Liver (tissue), 9 donors: ENCODE results near the gene NSMF. TPM values are rescaled to one million over a fixed set of nuclear protein-coding genes. Genes with fewer than 3 reads are reported as not detected.
A peak's percentile ranks its signal among the peaks of the same experiment; 100 is the strongest.

Source experiments
- DNase-seq: peaks from one replicate; pipeline ENCODE4 v3.0.0-alpha.2; 2017; ENCODE audit warnings: low spot score
- H3K27ac ChIP-seq, 2 donors: one replicate each; pipeline ENCODE4 v1.7.0; 2013; ENCODE audit warnings: inconsistent platforms in 2 of 2, low read length in 2 of 2, control low read depth in 1 of 2, low read depth in 1 of 2, mild to moderate bottlenecking in 1 of 2
- H3K27me3 ChIP-seq, 4 donors: one replicate each; pipeline versions ENCODE4 v1.6.1 to v1.7.0; 2013; ENCODE audit warnings: low read length in 3 of 4, inconsistent platforms in 1 of 4, mild to moderate bottlenecking in 1 of 4, moderate library complexity in 1 of 4; ENCODE audit not compliant: control insufficient read depth in 4 of 4, insufficient read depth in 4 of 4
- H3K36me3 ChIP-seq, 4 donors: one replicate each; pipeline versions ENCODE4 v1.6.1 to v1.7.0; 2013; ENCODE audit warnings: low read length in 3 of 4, mild to moderate bottlenecking in 3 of 4, low read depth in 1 of 4, moderate library complexity in 1 of 4; ENCODE audit not compliant: control insufficient read depth in 4 of 4, insufficient read depth in 3 of 4
- H3K4me1 ChIP-seq, 4 donors: one replicate each; pipeline versions ENCODE4 v1.6.1 to v1.7.0; 2013; ENCODE audit warnings: low read length in 3 of 4, mild to moderate bottlenecking in 3 of 4, moderate library complexity in 1 of 4; ENCODE audit not compliant: control insufficient read depth in 4 of 4, insufficient read depth in 4 of 4
- H3K4me3 ChIP-seq, 3 donors: one replicate each; pipeline versions ENCODE4 v1.6.1 to v1.7.0; 2013; ENCODE audit warnings: low read length in 3 of 3, control low read depth in 1 of 3, low read depth in 1 of 3, mild to moderate bottlenecking in 1 of 3
- H3K9ac ChIP-seq, 2 donors: one replicate each; pipeline ENCODE4 v1.7.0; 2013; ENCODE audit warnings: low read length in 2 of 2, mild to moderate bottlenecking in 2 of 2, moderate library complexity in 2 of 2, control low read depth in 1 of 2, low read depth in 1 of 2
- H3K9me3 ChIP-seq, 4 donors: one replicate each; pipeline versions ENCODE4 v1.6.1 to v1.7.0; 2013; ENCODE audit warnings: low read length in 3 of 4; ENCODE audit not compliant: control insufficient read depth in 4 of 4
- ATF3 ChIP-seq: IDR thresholded peaks from 2 replicates; pipeline ENCODE4 v1.6.1; 2016; ENCODE audit warnings: antibody characterized with exemption
- EGR1 ChIP-seq, 2 donors: IDR thresholded peaks; 2 replicates each; pipeline ENCODE4 v1.6.1; 2016 to 2018; ENCODE audit warnings: antibody characterized with exemption in 2 of 2, low read depth in 2 of 2
- FOXA1 ChIP-seq: IDR thresholded peaks from 2 replicates; pipeline ENCODE4 v1.6.1; 2016; ENCODE audit warnings: antibody characterized with exemption
- FOXA2 ChIP-seq: IDR thresholded peaks from 2 replicates; pipeline ENCODE4 v1.6.1; 2016; ENCODE audit warnings: antibody characterized with exemption
- GABPA ChIP-seq, 2 donors: IDR thresholded peaks in 1 of 2; conservative IDR thresholded peaks in 1 of 2; 2 replicates each; pipeline ENCODE4 v1.6.1; 2016; ENCODE audit warnings: antibody characterized with exemption in 2 of 2, mild to moderate bottlenecking in 1 of 2, moderate library complexity in 1 of 2
- HNF4G ChIP-seq: IDR thresholded peaks from 2 replicates; pipeline ENCODE4 v1.6.1; 2016; ENCODE audit warnings: antibody characterized with exemption
- JUND ChIP-seq, 2 donors: IDR thresholded peaks; 2 replicates each; pipeline ENCODE4 v1.6.1; 2016; ENCODE audit warnings: antibody characterized with exemption in 2 of 2
- MAX ChIP-seq: IDR thresholded peaks from 2 replicates; pipeline ENCODE4 v1.6.1; 2016; ENCODE audit warnings: antibody characterized with exemption
- NR2F2 ChIP-seq: IDR thresholded peaks from 2 replicates; pipeline ENCODE4 v1.6.1; 2016; ENCODE audit warnings: antibody characterized with exemption
- RAD21 ChIP-seq, 2 donors: IDR thresholded peaks; 2 replicates each; pipeline ENCODE4 v1.6.1; 2016; ENCODE audit warnings: antibody characterized with exemption in 2 of 2, mild to moderate bottlenecking in 2 of 2
- REST ChIP-seq: IDR thresholded peaks from 2 replicates; pipeline ENCODE4 v1.6.1; 2016; ENCODE audit warnings: antibody characterized with exemption, mild to moderate bottlenecking
- RXRA ChIP-seq, 2 donors: IDR thresholded peaks; 2 replicates each; pipeline ENCODE4 v1.6.1; 2017 to 2018; ENCODE audit warnings: antibody characterized with exemption in 2 of 2, mild to moderate bottlenecking in 1 of 2
- SP1 ChIP-seq: IDR thresholded peaks from 2 replicates; pipeline ENCODE4 v1.6.1; 2018; ENCODE audit warnings: antibody characterized with exemption, mild to moderate bottlenecking
- TAF1 ChIP-seq: conservative IDR thresholded peaks from 2 replicates; pipeline ENCODE4 v1.6.1; 2016; ENCODE audit warnings: antibody characterized with exemption, mild to moderate bottlenecking
- YY1 ChIP-seq: IDR thresholded peaks from 2 replicates; pipeline ENCODE4 v1.6.1; 2016; ENCODE audit warnings: antibody characterized with exemption, mild to moderate bottlenecking
- ZBTB33 ChIP-seq: IDR thresholded peaks from 2 replicates; pipeline ENCODE4 v1.6.1; 2016; ENCODE audit warnings: antibody characterized with exemption
- WGBS: extraction: QIAGEN DNeasy Blood & Tissue Kit; methylation state at CpG from one replicate; pipeline ENCODE4 v1.1.7; 2013; 5-methylcytosine and 5-hydroxymethylcytosine counted together
- polyA plus RNA-seq, 2 donors: library from polyadenylated mRNA; stranded (reverse) in 1 of 2; unstranded in 1 of 2; fragments of 200-250 nt in 1 of 2; fragments of >200 nt in 1 of 2; fragmentation: Nextera tagmentation in 1 of 2; extraction: Ambion mirVana in 1 of 2; gene quantifications; one replicate each; pipeline versions ENCODE4 v1.2.1 to v1.2.3, GENCODE V29; 2013 to 2015
- total RNA-seq, 2 donors: library from RNA; depleted of rRNA; stranded (reverse); fragments of >200 nt; gene quantifications; one replicate each; pipeline ENCODE4 v1.2.3, GENCODE V29; 2014
- donor health status: healthy.
- donor health status: healthy.
- donor health status: healthy.
- donor health status: healthy.
- donor health status: healthy.

Gene NSMF
- total and polyA plus RNA-seq, 4 donors, result 1.7 to 13.5 (median 8.7) TPM

GRCh38 chr9:137436761-137437600 is 22.2 kb downstream of the NSMF start:
- 80% methylated on average over 24 of the region's 24 CpGs for WGBS
- H3K4me1 ChIP-seq, result peaks cover 2 to 7% (median 2%) of the 10 kb centered on the region in 4 donors
- TF ChIP-seq TAF1, result no peak
- no peak for TF ChIP-seq SP1
- no peak for TF ChIP-seq NR2F2
- TF ChIP-seq EGR1 (IDR thresholded peaks at IDR 0.05; ENCODE audit: low read depth in 2 of 2), result no peak
- TF ChIP-seq ZBTB33, result no peak
- no peak overlapping the region for H3K27ac ChIP-seq
- no peaks in the 10 kb centered on the region for H3K36me3 ChIP-seq
- no peaks in the 10 kb centered on the region for H3K9me3 ChIP-seq
- H3K9ac ChIP-seq, result no peak overlapping the region
- no peaks in the 10 kb centered on the region for H3K27me3 ChIP-seq
- H3K4me3 ChIP-seq, result no peak overlapping the region
- no peak for DNase-seq

- Histone ChIP-seq H3K27ac (no peak overlapping the region), H3K36me3 (no peaks in the 10 kb centered on the region), H3K9me3 (no peaks in the 10 kb centered on the region), H3K4me3 (no peak overlapping the region), H3K9ac (no peak overlapping the region), H3K27me3 (no peaks in the 10 kb centered on the region), H3K4me1 (peaks cover 0 to 4% (median 0%) of the 10 kb centered on the region in 4 donors)
- no peak for TF ChIP-seq RXRA (IDR thresholded peaks at IDR 0.05)
- TF ChIP-seq JUND (IDR thresholded peaks at IDR 0.05), result peak in 1 of 2 donors; percentile 38
- 81% methylated on average over 42 of the region's 42 CpGs for WGBS
- DNase-seq, result no peak
Observed at GRCh38 chr9:137435980-137436760, 23.0 kb downstream of the NSMF start.

GRCh38 chr9:137435381-137435891 is 23.7 kb downstream of the NSMF start:
- H3K27ac ChIP-seq, result no peak overlapping the region
- no peak for DNase-seq
- H3K27me3 ChIP-seq, result no peaks in the 10 kb centered on the region
- no peak overlapping the region for H3K9ac ChIP-seq
- H3K4me3 ChIP-seq, result no peak overlapping the region
- no peaks in the 10 kb centered on the region for H3K9me3 ChIP-seq
- WGBS, result 87% methylated on average over 20 of the region's 20 CpGs
- peaks cover 0 to 4% (median 0%) of the 10 kb centered on the region in 4 donors for H3K4me1 ChIP-seq
- no peaks in the 10 kb centered on the region for H3K36me3 ChIP-seq
- TF ChIP-seq GABPA (IDR thresholded peaks at IDR 0.05 in 1 of 2, conservative IDR thresholded peaks at IDR 0.05 in 1 of 2) (no peak), ZBTB33 (no peak), FOXA2 (no peak), EGR1 (IDR thresholded peaks at IDR 0.05; ENCODE audit: low read depth in 2 of 2) (no peak), RXRA (IDR thresholded peaks at IDR 0.05) (no peak), HNF4G (no peak), REST (no peak), FOXA1 (no peak), TAF1 (no peak), YY1 (no peak), MAX (no peak), SP1 (no peak), ATF3 (no peak), RAD21 (IDR thresholded peaks at IDR 0.05) (no peak)
